Measurements from ENCODE around the gene RSPH10B.
"Not testable (repeated sequence)": the region's sequence is repeated elsewhere in the genome, so short reads cannot be mapped to it uniquely, and the experiment has no call there.

Gene RSPH10B

GRCh38 chr7:5970347-5970911 is at the start of gene RSPH10B:
TSS of gene RSPH10B (minus strand) at chr7:5970689. CDS start at chr7:5967116, 3,573 bp downstream.
- not testable (repeated sequence) for DNase-seq

GRCh38 chr7:6016653-6016966 is 46.1 kb upstream of the RSPH10B start:
- DNase-seq = no peak

- no peak for DNase-seq
Measured at GRCh38 chr7:6015917-6016652, 45.6 kb upstream of the RSPH10B start.

- no peak for DNase-seq
Measured at GRCh38 chr7:6012355-6013104, 42.0 kb upstream of the RSPH10B start.

- no peak for DNase-seq
Measured at GRCh38 chr7:6011541-6011940, 41.1 kb upstream of the RSPH10B start.

GRCh38 chr7:6010370-6010769 is 39.9 kb upstream of the RSPH10B start:
- not testable (repeated sequence) for DNase-seq

GRCh38 chr7:6008668-6009611 is 38.5 kb upstream of the RSPH10B start, which contains the start of the genes AIMP2 and PMS2:
TSS of gene AIMP2 (plus strand) at chr7:6009272. CDS start at chr7:6009364, 92 bp downstream.
TSS of gene PMS2 (minus strand) at chr7:6009049. CDS start at chr7:6009019, 30 bp downstream.
- DNase-seq = peak; percentile 89 to 97 (median 92)

- DNase-seq = not testable (repeated sequence)
Measured at GRCh38 chr7:6007835-6008590, 37.5 kb upstream of the RSPH10B start.

- DNase-seq = no peak
Measured at GRCh38 chr7:6007386-6007785, 36.9 kb upstream of the RSPH10B start.

GRCh38 chr7:5997210-5997808 is 26.8 kb upstream of the RSPH10B start:
- peak in 5 of 6 experiments; percentile 26 to 64 (median 43) for DNase-seq

- DNase-seq = not testable (repeated sequence)
Measured at GRCh38 chr7:5987061-5987460, 16.6 kb upstream of the RSPH10B start.

GRCh38 chr7:5979680-5980314 is 9.3 kb upstream of the RSPH10B start:
- DNase-seq = not testable (repeated sequence)

- DNase-seq = not testable (repeated sequence)
Measured at GRCh38 chr7:5973580-5973979, 3.1 kb upstream of the RSPH10B start.

- not testable (repeated sequence) for DNase-seq
Measured at GRCh38 chr7:5963810-5964209, 6.7 kb downstream of the RSPH10B start.

GRCh38 chr7:5963205-5963604 is 7.3 kb downstream of the RSPH10B start:
- DNase-seq = not testable (repeated sequence)

- DNase-seq = not testable (repeated sequence)
Measured at GRCh38 chr7:5934945-5935450, 35.5 kb downstream of the RSPH10B start.

- DNase-seq = not testable (repeated sequence)
Measured at GRCh38 chr7:5931905-5932644, 38.4 kb downstream of the RSPH10B start.

- not testable (repeated sequence) for DNase-seq
Measured at GRCh38 chr7:5931250-5931649, 39.2 kb downstream of the RSPH10B start.

- not testable (repeated sequence) for DNase-seq
Measured at GRCh38 chr7:5930290-5930689, 40.2 kb downstream of the RSPH10B start.

Data from stimulated activated naive CD4-positive, alpha-beta T cell (primary cell).